Lower lobe of right lung (tissue), 2 donors: ENCODE measurements around the gene ZNRD2. TPM values are rescaled to one million over a fixed set of nuclear protein-coding genes. Genes with fewer than 3 reads are reported as not detected.

Experiments
- ATAC-seq, 2 donors: fragments of 200-7000 bp; cut with Tn5 transposase; one replicate each; pipeline ENCODE4 v1.9.1; 2020 to 2022; ENCODE audit warnings: mild to moderate bottlenecking in 2 of 2, moderate library complexity in 2 of 2
- DNase-seq: peaks from one replicate; pipeline ENCODE4 v3.0.0-alpha.2; 2020
- H3K27ac ChIP-seq: fragments of 200-600 bp; one replicate; pipeline ENCODE4 v1.8.0; 2022
- H3K27me3 ChIP-seq: fragments of 200-600 bp; one replicate; pipeline ENCODE4 v1.8.0; 2022; ENCODE audit warnings: low read depth
- H3K36me3 ChIP-seq: fragments of 200-600 bp; one replicate; pipeline ENCODE4 v1.8.0; 2022; ENCODE audit warnings: mild to moderate bottlenecking
- H3K4me1 ChIP-seq: fragments of 200-600 bp; one replicate; pipeline ENCODE4 v1.8.0; 2022
- H3K4me3 ChIP-seq: fragments of 200-600 bp; one replicate; pipeline ENCODE4 v1.8.0; 2022; ENCODE audit warnings: mild to moderate bottlenecking
- H3K9me3 ChIP-seq: fragments of 200-600 bp; one replicate; pipeline ENCODE4 v1.8.0; 2022
- CTCF ChIP-seq: fragments of 200-600 bp; IDR thresholded peaks from one replicate; pipeline ENCODE4 v1.8.0; 2022; ENCODE audit warnings: antibody characterized with exemption, mild to moderate bottlenecking
- intact Hi-C: fragments of 100-400 bp; cut with DNase I; formaldehyde crosslinking; loops from one replicate; pipeline ENCODE4 v1.11.0; 2022
- total RNA-seq: library from RNA; stranded (reverse); fragmentation: NEBNext Ultra II Directional; extraction: Animal tissue kit (Norgen Biotek cat#: 25700); gene quantifications from one replicate; pipeline ENCODE4 v1.2.1, GENCODE V29; 2021
- donor health status: DM: no; HTN: yes; CAD: no; lungs with severe emphysema.

ZNRD2 gene
- total RNA-seq, 1 donor from 2014 or later: 25.1 TPM

- intact Hi-C loops: no loop called here
- Histone ChIP-seq H3K36me3 (peaks cover 32% of the 10 kb centered on the region), H3K4me1 (peaks cover 29% of the 10 kb centered on the region), H3K4me3 (no peak overlapping the region), H3K27ac (no peak overlapping the region), H3K27me3 (no peaks in the 10 kb centered on the region), H3K9me3 (no peaks in the 10 kb centered on the region)
- ATAC-seq (no peak), DNase-seq (no peak)
- TF ChIP-seq CTCF: no peak
These were observed 21.9 kb upstream of the ZNRD2 start for GRCh38 chr11:65548395-65548794.

GRCh38 chr11:65549096-65549495, 21.2 kb upstream of the ZNRD2 start:
- Histone ChIP-seq H3K4me3 (no peak overlapping the region), H3K9me3 (no peaks in the 10 kb centered on the region), H3K27ac (no peak overlapping the region), H3K4me1 (peaks cover 32% of the 10 kb centered on the region), H3K27me3 (no peaks in the 10 kb centered on the region), H3K36me3 (peaks cover 38% of the 10 kb centered on the region)
- no peak for ATAC-seq
- no peak for TF ChIP-seq CTCF
- no peak for DNase-seq
- intact Hi-C loops: no loop called here

- H3K27me3 ChIP-seq: no peaks in the 10 kb centered on the region
- DNase-seq (peak; percentile 84), ATAC-seq (peak; percentile 80)
- peak; percentile 68 for TF ChIP-seq CTCF
- H3K4me1 ChIP-seq: peaks cover 50% of the 10 kb centered on the region
- intact Hi-C loops: no loop called here
- no peaks in the 10 kb centered on the region for H3K9me3 ChIP-seq
- H3K36me3 ChIP-seq: peaks cover 32% of the 10 kb centered on the region
- no peak overlapping the region for H3K27ac ChIP-seq
- no peak overlapping the region for H3K4me3 ChIP-seq
These were observed 18.5 kb upstream of the ZNRD2 start for GRCh38 chr11:65551572-65552387.

- no peak overlapping the region for H3K27ac ChIP-seq
- H3K4me3 ChIP-seq: no peak overlapping the region
- ATAC-seq (peak; percentile 7 to 12), DNase-seq (no peak)
- H3K4me1 ChIP-seq: peaks cover 49% of the 10 kb centered on the region
- no peaks in the 10 kb centered on the region for H3K9me3 ChIP-seq
- intact Hi-C loops: no loop called here
- peaks cover 29% of the 10 kb centered on the region for H3K36me3 ChIP-seq
- H3K27me3 ChIP-seq: no peaks in the 10 kb centered on the region
- TF ChIP-seq CTCF: no peak
These were observed 17.8 kb upstream of the ZNRD2 start for GRCh38 chr11:65552388-65552951.

GRCh38 chr11:65553301-65554001, 16.8 kb upstream of the ZNRD2 start:
- ATAC-seq (no peak), DNase-seq (no peak)
- no peaks in the 10 kb centered on the region for H3K27me3 ChIP-seq
- intact Hi-C loops: no loop called here
- peaks cover 24% of the 10 kb centered on the region for H3K36me3 ChIP-seq
- no peak overlapping the region for H3K4me3 ChIP-seq
- TF ChIP-seq CTCF: no peak
- H3K27ac ChIP-seq: no peak overlapping the region
- H3K4me1 ChIP-seq: peaks cover 50% of the 10 kb centered on the region
- no peaks in the 10 kb centered on the region for H3K9me3 ChIP-seq
